GM12891 (cell line): ENCODE data around the gene ARSB.

Experiments
- POLR2A ChIP-seq: IDR thresholded peaks from 2 replicates; pipeline ENCODE4 v1.6.1; 2011; ENCODE audit warnings: low read depth, low read length, control low read depth
- POLR2AphosphoS5 ChIP-seq: IDR thresholded peaks from 2 replicates; pipeline ENCODE4 v1.6.1; 2011; ENCODE audit warnings: low read depth, low read length, control low read depth

GRCh38 chr5:78903353-78903752, 81.8 kb downstream of the ARSB start:
- TF ChIP-seq POLR2AphosphoS5 = no peak
- no peak for TF ChIP-seq POLR2A
